ENCODE results near the gene THRB. TPM values are rescaled to one million over a fixed set of nuclear protein-coding genes. Genes with fewer than 3 reads are reported as not detected.

The THRB gene
- polyA plus RNA-seq, 1 of the 3 experiments (the other 2 are of a cell fraction), result 0.02 TPM

GRCh38 chr3:24435584-24435983 lies 59.1 kb downstream of the THRB start:
- DNase-seq, result no peak
- ChIA-PET POLR2A (no interaction called here), CTCF (no interaction called here)
- Histone ChIP-seq H3K9me2 (no peaks in the 10 kb centered on the region), H3F3A (replicated peaks; ENCODE audit: insufficient read depth) (no peaks in the 10 kb centered on the region), H3K27me3 (ENCODE audit: insufficient read depth) (no peaks in the 10 kb centered on the region), H3K9ac (no peak overlapping the region), H3K36me3 (replicated peaks in 1 of 2; ENCODE audit: control insufficient read depth in 1 of 2, insufficient read depth in 2 of 2, low read length in 1 of 2) (no peaks in the 10 kb centered on the region), H3K4me2 (no peak overlapping the region), H2AFZ (ENCODE audit: low read depth) (no peak overlapping the region), H3K9me3 (no peaks in the 10 kb centered on the region), H3K4me3 (ENCODE audit: low read depth in 2 of 2, low read length in 1 of 2) (no peak overlapping the region), H3K27ac (ENCODE audit: low read depth in 2 of 2, low read length in 1 of 2) (no peak overlapping the region), H4K20me1 (ENCODE audit: insufficient read depth) (no peaks in the 10 kb centered on the region), H3K79me2 (ENCODE audit: insufficient read depth) (no peaks in the 10 kb centered on the region), H3K4me1 (ENCODE audit: control insufficient read depth in 1 of 2, insufficient read depth in 2 of 2, low read depth in 1 of 2, low read length in 1 of 2) (no peaks in the 10 kb centered on the region)
- WGBS (ENCODE audit: low lambda C conversion rate), result 82% methylated on average over 5 of the region's 5 CpGs
- TF ChIP-seq IRF3 (IDR thresholded peaks at IDR 0.05; ENCODE audit: low read depth, low read length) (no peak), EP300 (IDR thresholded peaks at IDR 0.05; ENCODE audit: borderline replicate concordance in 1 of 2, low read depth in 1 of 2, low read length in 1 of 2) (no peak), REST (IDR thresholded peaks at IDR 0.05; ENCODE audit: low read depth, low read length) (no peak), CTCF (IDR thresholded peaks at IDR 0.05) (no peak), MEF2A (IDR thresholded peaks at IDR 0.05; ENCODE audit: borderline replicate concordance, low read depth) (no peak), GATA2 (CRISPR knock-in tag; IDR thresholded peaks at IDR 0.05) (no peak), ZBTB33 (IDR thresholded peaks at IDR 0.05; ENCODE audit: borderline replicate concordance, low read depth) (no peak), FOXM1 (IDR thresholded peaks at IDR 0.05; ENCODE audit: low read depth) (no peak), TAF1 (IDR thresholded peaks at IDR 0.05; ENCODE audit: borderline replicate concordance, low read depth, low read length) (no peak), USF2 (IDR thresholded peaks at IDR 0.05; ENCODE audit: borderline replicate concordance, low read depth, low read length) (no peak), MXI1 (IDR thresholded peaks at IDR 0.05; ENCODE audit: low read depth, low read length) (no peak), PBX3 (IDR thresholded peaks at IDR 0.05) (no peak), YY1 (IDR thresholded peaks at IDR 0.05; ENCODE audit: low read depth) (no peak), NFIC (IDR thresholded peaks at IDR 0.05; ENCODE audit: borderline replicate concordance) (no peak), ELF1 (IDR thresholded peaks at IDR 0.05) (no peak), RFX5 (IDR thresholded peaks at IDR 0.05; ENCODE audit: low read length) (no peak), CHD2 (IDR thresholded peaks at IDR 0.05; ENCODE audit: low read length, partially characterized antibody) (no peak), GABPA (IDR thresholded peaks at IDR 0.05; ENCODE audit: low read depth) (no peak), FOXJ3 (CRISPR knock-in tag; IDR thresholded peaks at IDR 0.05) (no peak), EZH2phosphoT487 (IDR thresholded peaks at IDR 0.05; ENCODE audit: borderline replicate concordance, low read depth) (no peak)
